ENCODE data around the gene HTD2. TPM values are rescaled to one million over a fixed set of nuclear protein-coding genes. Genes with fewer than 3 reads are reported as not detected.

The HTD2 gene
- total RNA-seq: 6.3 and 8.9 TPM in 2 replicates

GRCh38 chr3:58305882-58306711 lies at the start of gene HTD2, which contains the start of gene RPP14:
Gene HTD2, plus strand, starts transcription at chr3:58306520. Its CDS starts 11,094 bp downstream, at chr3:58317614.
Gene RPP14, plus strand, starts transcription at chr3:58306245. Its CDS starts 4,085 bp downstream, at chr3:58310330.

GRCh38 chr3:58332575-58333188 lies 26.4 kb downstream of the HTD2 start, which contains the start of gene PXK:
Gene PXK, plus strand, starts transcription at chr3:58332892. Its CDS starts 97 bp downstream, at chr3:58332989.

Small RNA genes within 50 kb of the gene (small RNA-seq; reads per million reads assigned to genes)
- 0.12 reads per million for gene AC098479.1

Other genes starting within 250 kb of the HTD2 start
- gene DNASE1L3, start 95.5 kb upstream of the HTD2 start, total RNA-seq: not detected in 2 replicates
- gene ABHD6, start 68.7 kb upstream of the HTD2 start, total RNA-seq: 3.6 and 3.9 TPM in 2 replicates
- 13.3 and 13.7 TPM in 2 replicates for gene RPP14, start 275 bp upstream of the HTD2 start, total RNA-seq
- 6.6 and 9.8 TPM in 2 replicates for gene PXK, start 26.4 kb downstream of the HTD2 start, total RNA-seq
- gene PDHB, start 127.3 kb downstream of the HTD2 start, total RNA-seq: 42.8 and 49.0 TPM in 2 replicates
- gene KCTD6, start 185.6 kb downstream of the HTD2 start, total RNA-seq: 6.6 and 7.1 TPM in 2 replicates
- gene ACOX2, start 230.7 kb downstream of the HTD2 start, total RNA-seq: 0.43 and 3.9 TPM in 2 replicates

Measured in placental epithelial cell (primary cell).